HEK293 (cell line): ENCODE data around the gene TPMT.

Experiments
- CTCF ChIA-PET: fragments of 350-600 bp; formaldehyde crosslinking; extraction: SDS; loops from one replicate; lab custom pipeline; 2021; ENCODE audit warnings: antibody characterized with exemption; lab: Yijun Ruan, JAX
- POLR2A ChIA-PET: fragments of 300-600 bp; formaldehyde crosslinking; extraction: SDS; loops from one replicate; lab custom pipeline; 2020; ENCODE audit warnings: antibody characterized with exemption, inconsistent platforms; lab: Yijun Ruan, JAX
- H3K27ac ChIP-seq: fragments of 200-500 bp; sonication (Bioruptor generic); 2 replicates; pipeline ENCODE4 v1.5.1; 2014; ENCODE audit warnings: low read depth, low read length, control low read depth, inconsistent platforms; ENCODE audit errors: extremely low read depth
- H3K36me3 ChIP-seq, 2 experiments: fragments of 200-500 bp in 1 of 2; sonication (Bioruptor generic) in 1 of 2; 1 replicate in 1 of 2; 2 replicates in 1 of 2; pipeline ENCODE4 v1.5.1; 2014 to 2017; ENCODE audit warnings: inconsistent platforms in 2 of 2, low read length in 2 of 2; ENCODE audit not compliant: control insufficient read depth in 2 of 2, insufficient read depth in 1 of 2
- H3K4me1 ChIP-seq: fragments of 200-500 bp; sonication (Bioruptor generic); 2 replicates; pipeline ENCODE4 v1.5.1; 2014; ENCODE audit warnings: mild to moderate bottlenecking, low read length, inconsistent platforms; ENCODE audit not compliant: control insufficient read depth, insufficient read depth
- H3K4me3 ChIP-seq: 2 replicates; pipeline ENCODE4 v1.5.1; 2011; ENCODE audit warnings: low read depth, mild to moderate bottlenecking, control low read depth, low read length, moderate library complexity
- H3K9me3 ChIP-seq: fragments of 200-500 bp; sonication (Bioruptor generic); 2 replicates; pipeline ENCODE4 v1.5.1; 2014; ENCODE audit warnings: low read depth, low read length, inconsistent platforms; ENCODE audit not compliant: control insufficient read depth, insufficient read depth
- BCL11A ChIP-seq: fragments of 450-650 bp; formaldehyde crosslinking; IDR thresholded peaks from 2 replicates; pipeline ENCODE4 v1.5.1; 2016; ENCODE audit warnings: low read depth, missing biosample characterization, missing genetic modification characterization
- FEZF1 ChIP-seq: fragments of 450-650 bp; formaldehyde crosslinking; IDR thresholded peaks from 2 replicates; pipeline ENCODE4 v1.5.1; 2016; ENCODE audit warnings: missing biosample characterization, missing genetic modification characterization
- GLI4 ChIP-seq: fragments of 450-650 bp; formaldehyde crosslinking; IDR thresholded peaks from 2 replicates; pipeline ENCODE4 v1.5.1; 2016; ENCODE audit warnings: missing biosample characterization, missing genetic modification characterization
- KLF7 ChIP-seq: fragments of 450-650 bp; formaldehyde crosslinking; IDR thresholded peaks from 2 replicates; pipeline ENCODE4 v1.5.1; 2016; ENCODE audit warnings: missing biosample characterization, missing genetic modification characterization, borderline replicate concordance
- SCRT1 ChIP-seq: fragments of 450-650 bp; formaldehyde crosslinking; IDR thresholded peaks from 2 replicates; pipeline ENCODE4 v1.5.1; 2016; ENCODE audit warnings: missing biosample characterization, missing genetic modification characterization, borderline replicate concordance
- WT1 ChIP-seq: fragments of 450-650 bp; formaldehyde crosslinking; IDR thresholded peaks from 2 replicates; pipeline ENCODE4 v1.5.1; 2016; ENCODE audit warnings: missing biosample characterization, missing genetic modification characterization
- ZBTB8A ChIP-seq: fragments of 450-650 bp; formaldehyde crosslinking; IDR thresholded peaks from 2 replicates; pipeline ENCODE4 v1.5.1; 2016; ENCODE audit warnings: missing biosample characterization, missing genetic modification characterization
- ZEB2 ChIP-seq: fragments of 450-650 bp; formaldehyde crosslinking; IDR thresholded peaks from 2 replicates; pipeline ENCODE4 v1.5.1; 2016; ENCODE audit warnings: missing biosample characterization, missing genetic modification characterization
- ZFHX2 ChIP-seq: fragments of 450-650 bp; formaldehyde crosslinking; conservative IDR thresholded peaks from 2 replicates; pipeline ENCODE4 v1.5.1; 2016; ENCODE audit warnings: missing biosample characterization, missing genetic modification characterization
- ZFP69B ChIP-seq: fragments of 450-650 bp; formaldehyde crosslinking; IDR thresholded peaks from 2 replicates; pipeline ENCODE4 v1.5.1; 2016; ENCODE audit warnings: missing biosample characterization, missing genetic modification characterization
- ZNF184 ChIP-seq: fragments of 450-650 bp; IDR thresholded peaks from 2 replicates; pipeline ENCODE4 v1.5.1; 2018; ENCODE audit warnings: missing biosample characterization, mild to moderate bottlenecking, missing genetic modification characterization
- ZNF214 ChIP-seq: fragments of 450-650 bp; formaldehyde crosslinking; IDR thresholded peaks from 2 replicates; pipeline ENCODE4 v1.5.1; 2017; ENCODE audit warnings: missing biosample characterization, mild to moderate bottlenecking, missing genetic modification characterization, borderline replicate concordance
- ZNF239 ChIP-seq: fragments of 450-650 bp; formaldehyde crosslinking; IDR thresholded peaks from 2 replicates; pipeline ENCODE4 v1.5.1; 2016; ENCODE audit warnings: missing biosample characterization, missing genetic modification characterization
- ZNF302 ChIP-seq: fragments of 450-650 bp; formaldehyde crosslinking; IDR thresholded peaks from 2 replicates; pipeline ENCODE4 v1.5.1; 2016; ENCODE audit warnings: missing biosample characterization, missing genetic modification characterization, low read depth
- ZNF324 ChIP-seq: fragments of 450-650 bp; formaldehyde crosslinking; IDR thresholded peaks from 2 replicates; pipeline ENCODE4 v1.5.1; 2016; ENCODE audit warnings: missing biosample characterization, missing genetic modification characterization
- ZNF341 ChIP-seq: fragments of 450-650 bp; formaldehyde crosslinking; IDR thresholded peaks from 2 replicates; pipeline ENCODE4; 2016; ENCODE audit warnings: low read depth, missing biosample characterization, missing genetic modification characterization
- ZNF423 ChIP-seq: fragments of 450-650 bp; formaldehyde crosslinking; IDR thresholded peaks from 2 replicates; pipeline ENCODE4 v1.5.1; 2016; ENCODE audit warnings: missing biosample characterization, missing genetic modification characterization
- ZNF433 ChIP-seq: fragments of 450-650 bp; formaldehyde crosslinking; IDR thresholded peaks from 2 replicates; pipeline ENCODE4 v1.5.1; 2016; ENCODE audit warnings: missing biosample characterization, missing genetic modification characterization, low read depth
- ZNF449 ChIP-seq: fragments of 450-650 bp; formaldehyde crosslinking; IDR thresholded peaks from 2 replicates; pipeline ENCODE4 v1.5.1; 2017; ENCODE audit warnings: missing biosample characterization, mild to moderate bottlenecking, missing genetic modification characterization, moderate library complexity
- ZNF555 ChIP-seq: fragments of 450-650 bp; formaldehyde crosslinking; conservative IDR thresholded peaks from 2 replicates; pipeline ENCODE4 v1.5.1; 2017; ENCODE audit warnings: missing biosample characterization, mild to moderate bottlenecking, missing genetic modification characterization, inconsistent platforms
- ZNF580 ChIP-seq: fragments of 450-650 bp; formaldehyde crosslinking; IDR thresholded peaks from 2 replicates; pipeline ENCODE4 v1.5.1; 2016; ENCODE audit warnings: missing biosample characterization, missing genetic modification characterization
- ZNF660 ChIP-seq: fragments of 450-650 bp; IDR thresholded peaks from 2 replicates; pipeline ENCODE4 v1.5.1; 2018; ENCODE audit warnings: missing biosample characterization, mild to moderate bottlenecking, missing genetic modification characterization
- ZNF701 ChIP-seq: fragments of 450-650 bp; formaldehyde crosslinking; IDR thresholded peaks from 2 replicates; pipeline ENCODE4 v1.5.1; 2016; ENCODE audit warnings: missing biosample characterization, missing genetic modification characterization
- ZNF707 ChIP-seq: fragments of 450-650 bp; formaldehyde crosslinking; IDR thresholded peaks from 2 replicates; pipeline ENCODE4 v1.5.1; 2016; ENCODE audit warnings: missing biosample characterization, missing genetic modification characterization
- ZNF747 ChIP-seq: fragments of 450-650 bp; formaldehyde crosslinking; IDR thresholded peaks from 2 replicates; pipeline ENCODE4 v1.5.1; 2016; ENCODE audit warnings: missing biosample characterization, missing genetic modification characterization
- ZNF792 ChIP-seq: fragments of 450-650 bp; formaldehyde crosslinking; IDR thresholded peaks from 2 replicates; pipeline ENCODE4 v1.5.1; 2016; ENCODE audit warnings: missing biosample characterization, missing genetic modification characterization
- ZSCAN4 ChIP-seq: fragments of 450-650 bp; formaldehyde crosslinking; IDR thresholded peaks from 2 replicates; pipeline ENCODE4 v1.5.1; 2017; ENCODE audit warnings: missing biosample characterization, missing genetic modification characterization
- TF ChIP-seq, protein P1 (sequence below): fragments of 450-650 bp; formaldehyde crosslinking; IDR thresholded peaks from 2 replicates; pipeline ENCODE4 v1.5.1; 2016; ENCODE audit warnings: missing biosample characterization, missing genetic modification characterization
- TF ChIP-seq, protein P2 (sequence below): fragments of 450-650 bp; formaldehyde crosslinking; IDR thresholded peaks from 2 replicates; pipeline ENCODE4 v1.5.1; 2016; ENCODE audit warnings: missing biosample characterization, missing genetic modification characterization, borderline replicate concordance

Gene TPMT

DNA sequence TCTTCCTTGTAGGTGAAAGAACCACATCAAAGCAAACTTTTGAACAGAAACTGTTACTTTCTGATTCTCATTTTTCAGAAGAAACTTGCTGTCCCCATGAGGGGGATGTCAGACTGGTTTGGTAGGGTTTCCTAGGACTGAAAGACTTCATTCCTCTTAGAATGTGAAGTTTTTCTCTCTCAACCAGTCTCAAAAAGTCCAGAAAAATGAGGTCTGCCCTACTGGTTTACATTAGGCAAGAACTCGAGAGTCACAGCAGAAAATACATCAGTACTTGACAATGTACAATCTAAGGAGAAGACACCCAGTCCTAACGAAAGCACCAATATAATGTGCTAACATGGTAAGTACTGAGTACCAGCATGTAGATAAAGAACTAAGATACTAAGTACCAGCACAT, 19.7 kb downstream of the TPMT start:
- Histone ChIP-seq H3K36me3 (peaks cover 13 to 42% of the 10 kb centered on the region in 2 experiments; a peak in 2 of 3 replicates), H3K4me1 (no peaks in the 10 kb centered on the region), H3K9me3 (no peaks in the 10 kb centered on the region), H3K27ac (no peak overlapping the region), H3K4me3 (no peak overlapping the region)
- CTCF ChIA-PET, result no interaction called here
- POLR2A ChIA-PET, result no interaction called here
- no peak for TF ChIP-seq ZNF580
- TF ChIP-seq SCRT1 (tag by site-specific recombination), result no peak
- TF ChIP-seq ZNF433 (tag by site-specific recombination), result no peak
- TF ChIP-seq ZNF423, result no peak
- TF ChIP-seq ZSCAN4 (tag by site-specific recombination), result no peak
- no peak for TF ChIP-seq ZNF792 (tag by site-specific recombination)
- TF ChIP-seq ZNF707 (tag by site-specific recombination), result no peak
- no peak for TF ChIP-seq BCL11A
- no peak for TF ChIP-seq ZFP69B (tag by site-specific recombination)
- TF ChIP-seq ZNF184 (tag by site-specific recombination), result no peak
- TF ChIP-seq ZNF324 (tag by site-specific recombination), result no peak
- no peak for TF ChIP-seq ZNF701
- TF ChIP-seq ZNF747 (tag by site-specific recombination), result no peak
- no peak for TF ChIP-seq ZNF555
- TF ChIP-seq ZNF449 (tag by site-specific recombination), result no peak
- TF ChIP-seq, protein P1, sequence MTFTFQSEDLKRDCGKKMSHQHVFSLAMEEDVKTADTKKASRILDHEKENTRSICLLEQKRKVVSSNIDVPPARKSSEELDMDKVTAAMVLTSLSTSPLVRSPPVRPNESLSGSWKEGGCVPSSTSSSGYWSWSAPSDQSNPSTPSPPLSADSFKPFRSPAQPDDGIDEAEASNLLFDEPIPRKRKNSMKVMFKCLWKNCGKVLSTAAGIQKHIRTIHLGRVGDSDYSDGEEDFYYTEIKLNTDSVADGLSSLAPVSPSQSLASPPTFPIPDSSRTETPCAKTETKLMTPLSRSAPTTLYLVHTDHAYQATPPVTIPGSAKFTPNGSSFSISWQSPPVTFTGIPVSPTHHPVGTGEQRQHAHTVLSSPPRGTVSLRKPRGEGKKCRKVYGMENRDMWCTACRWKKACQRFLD (tag by site-specific recombination), result no peak
- no peak for TF ChIP-seq KLF7 (tag by site-specific recombination)
- no peak for TF ChIP-seq GLI4 (tag by site-specific recombination)
- TF ChIP-seq ZEB2, result no peak

DNA sequence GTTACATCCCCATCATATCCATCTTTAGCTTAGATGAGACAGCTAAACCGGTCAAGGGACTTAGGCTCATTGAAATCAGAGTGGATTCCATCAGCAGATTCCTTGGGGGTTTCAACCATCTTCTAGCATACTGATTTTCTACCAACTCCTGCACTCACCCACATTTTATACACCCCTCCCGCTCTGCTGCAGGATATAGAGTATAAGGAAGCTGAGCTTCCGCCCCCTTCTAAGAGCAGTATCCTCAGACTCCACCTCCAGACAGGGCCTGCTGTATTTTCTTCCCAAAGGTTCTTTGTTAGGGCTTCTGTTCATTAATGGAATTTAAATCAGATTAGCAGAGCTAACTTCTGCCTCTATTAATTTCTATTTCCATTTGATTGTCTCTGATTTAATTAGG, 22.5 kb downstream of the TPMT start:
- no peaks in the 10 kb centered on the region for H3K9me3 ChIP-seq
- peaks cover 13 to 28% of the 10 kb centered on the region in 2 experiments; a peak in 2 of 3 replicates for H3K36me3 ChIP-seq
- no peaks in the 10 kb centered on the region for H3K4me1 ChIP-seq
- H3K27ac ChIP-seq, result no peak overlapping the region
- ChIA-PET CTCF (interaction anchor here (0.7 kb wide), 1 partner anchor 248 kb away, joined by 7 read pairs; no protein-coding TSS in a partner anchor), POLR2A (no interaction called here)
- no peak overlapping the region for H3K4me3 ChIP-seq
- no peak for TF ChIP-seq ZBTB8A (tag by site-specific recombination)
- no peak for TF ChIP-seq WT1 (tag by site-specific recombination)
- TF ChIP-seq BCL11A, result no peak
- TF ChIP-seq ZNF341 (tag by site-specific recombination), result no peak
- TF ChIP-seq ZNF660, result no peak
- no peak for TF ChIP-seq FEZF1 (tag by site-specific recombination)
- no peak for TF ChIP-seq ZNF302
- TF ChIP-seq ZNF214 (tag by site-specific recombination), result no peak
- no peak for TF ChIP-seq ZNF239 (tag by site-specific recombination)
- no peak for TF ChIP-seq ZFHX2 (tag by site-specific recombination)
- TF ChIP-seq, protein P2, sequence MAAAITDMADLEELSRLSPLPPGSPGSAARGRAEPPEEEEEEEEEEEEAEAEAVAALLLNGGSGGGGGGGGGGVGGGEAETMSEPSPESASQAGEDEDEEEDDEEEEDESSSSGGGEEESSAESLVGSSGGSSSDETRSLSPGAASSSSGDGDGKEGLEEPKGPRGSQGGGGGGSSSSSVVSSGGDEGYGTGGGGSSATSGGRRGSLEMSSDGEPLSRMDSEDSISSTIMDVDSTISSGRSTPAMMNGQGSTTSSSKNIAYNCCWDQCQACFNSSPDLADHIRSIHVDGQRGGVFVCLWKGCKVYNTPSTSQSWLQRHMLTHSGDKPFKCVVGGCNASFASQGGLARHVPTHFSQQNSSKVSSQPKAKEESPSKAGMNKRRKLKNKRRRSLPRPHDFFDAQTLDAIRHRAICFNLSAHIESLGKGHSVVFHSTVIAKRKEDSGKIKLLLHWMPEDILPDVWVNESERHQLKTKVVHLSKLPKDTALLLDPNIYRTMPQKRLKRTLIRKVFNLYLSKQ (tag by site-specific recombination), result no peak
